ENCODE measurements around the gene ODC1.

ODC1 gene

DNA sequence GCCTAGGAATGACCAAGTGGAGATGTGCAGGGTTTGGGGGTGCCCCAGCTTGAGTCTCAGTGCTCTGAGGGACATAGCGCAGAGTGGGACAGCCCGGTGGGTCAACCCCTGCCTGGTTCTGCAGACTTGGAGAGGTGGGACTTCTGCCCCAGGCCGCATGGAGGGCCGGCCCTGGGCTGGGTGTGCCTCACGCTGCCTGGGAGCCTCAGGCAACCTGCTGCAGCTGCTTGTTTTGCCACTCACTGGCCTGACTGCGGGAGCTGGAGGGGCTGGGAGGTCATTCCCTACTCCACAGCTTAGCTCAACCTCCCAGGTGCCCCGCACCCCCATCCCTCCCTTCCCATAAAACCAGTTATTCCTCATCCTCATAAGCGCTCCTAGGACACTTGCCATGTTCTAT lies 33.1 kb downstream of the ODC1 start:
- DNase-seq (ENCODE audit: low read depth in 2 of 2), result no peak

DNA sequence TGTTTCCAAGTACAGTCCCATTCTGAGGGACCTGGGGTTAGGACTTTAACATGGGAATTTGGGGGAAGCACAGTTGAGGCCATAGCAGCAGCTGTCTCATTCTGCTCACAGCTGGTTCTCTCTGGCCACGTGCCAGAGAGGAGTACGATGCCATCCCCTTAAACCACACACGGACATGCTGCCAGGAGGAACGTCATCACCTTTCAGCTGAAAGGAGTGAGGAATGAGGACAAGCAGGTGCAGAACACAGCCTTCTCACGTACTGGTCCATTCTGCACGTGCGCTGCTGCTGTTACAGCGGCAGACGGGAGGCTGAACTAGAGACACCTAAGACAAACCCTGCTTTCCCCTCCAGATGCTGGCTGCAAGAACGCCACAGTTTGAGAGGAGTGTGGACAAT lies 33.5 kb downstream of the ODC1 start:
- no peak for DNase-seq (ENCODE audit: low read depth in 2 of 2)

DNA sequence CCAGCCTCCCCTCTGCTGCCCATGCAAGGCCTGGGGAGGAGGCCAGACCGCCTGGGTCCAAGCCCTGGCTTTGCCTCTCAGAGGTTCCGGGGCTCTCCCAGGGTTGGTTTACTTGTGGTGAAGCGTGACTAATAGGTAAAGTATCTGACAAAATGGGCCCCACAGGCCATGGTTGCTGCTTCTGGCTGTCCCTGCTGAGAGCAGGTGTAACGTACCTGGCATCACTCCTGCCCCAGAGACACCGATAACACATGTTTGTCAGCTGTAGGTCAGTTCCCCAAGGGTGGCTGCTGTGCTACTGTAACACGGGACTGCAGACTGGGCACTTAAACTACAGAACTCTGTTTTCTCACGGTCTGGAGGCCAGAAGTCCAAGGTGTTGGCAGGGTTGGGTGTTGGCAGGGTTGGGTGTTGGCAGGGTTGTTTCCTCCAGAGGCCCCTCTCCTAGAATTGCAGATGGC lies 34.1 kb downstream of the ODC1 start:
- no peak for DNase-seq (ENCODE audit: low read depth in 2 of 2)

DNA sequence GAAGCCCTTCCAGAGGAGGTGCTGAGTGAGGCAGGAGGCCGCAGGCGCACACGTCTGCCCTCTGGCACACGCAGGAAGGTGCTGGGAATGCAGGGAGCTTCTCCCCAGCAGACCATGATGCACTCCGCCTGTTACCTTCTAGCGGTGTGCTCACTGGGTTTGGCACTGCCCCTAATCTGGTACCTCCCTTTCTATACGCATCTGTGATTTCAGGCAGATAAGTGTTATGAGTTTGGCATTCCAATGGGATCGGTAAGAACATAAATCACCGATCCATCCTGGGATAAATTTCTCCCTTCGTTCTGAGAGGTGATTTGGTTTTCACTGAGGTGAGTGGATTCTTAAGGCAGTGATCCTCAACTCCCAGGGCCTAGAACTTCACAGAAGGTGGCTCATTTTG lies 34.6 kb downstream of the ODC1 start:
- DNase-seq (ENCODE audit: low read depth in 2 of 2), result no peak

DNA sequence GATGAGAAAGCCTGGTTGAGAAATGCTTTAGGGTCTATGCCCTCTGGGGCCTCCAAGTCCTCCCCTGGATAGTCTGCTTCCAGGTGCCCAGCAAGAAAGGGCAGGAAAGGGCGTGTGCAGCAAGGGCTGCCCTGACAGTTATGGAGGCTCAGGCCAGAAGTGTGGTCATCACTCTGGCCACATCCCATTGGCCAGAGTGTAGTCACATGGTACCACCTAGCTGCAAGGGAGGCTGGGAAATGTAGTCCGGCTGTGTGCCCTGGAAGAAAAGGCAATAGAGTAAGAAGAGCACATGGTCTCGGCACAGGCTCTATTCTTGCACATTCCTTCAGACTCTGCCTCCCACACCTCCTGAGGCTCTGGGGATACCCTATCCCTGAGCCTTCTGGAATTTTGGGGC lies 35.7 kb downstream of the ODC1 start:
- DNase-seq (ENCODE audit: low read depth in 2 of 2), result peak in 1 of 2 experiments; percentile 26

DNA sequence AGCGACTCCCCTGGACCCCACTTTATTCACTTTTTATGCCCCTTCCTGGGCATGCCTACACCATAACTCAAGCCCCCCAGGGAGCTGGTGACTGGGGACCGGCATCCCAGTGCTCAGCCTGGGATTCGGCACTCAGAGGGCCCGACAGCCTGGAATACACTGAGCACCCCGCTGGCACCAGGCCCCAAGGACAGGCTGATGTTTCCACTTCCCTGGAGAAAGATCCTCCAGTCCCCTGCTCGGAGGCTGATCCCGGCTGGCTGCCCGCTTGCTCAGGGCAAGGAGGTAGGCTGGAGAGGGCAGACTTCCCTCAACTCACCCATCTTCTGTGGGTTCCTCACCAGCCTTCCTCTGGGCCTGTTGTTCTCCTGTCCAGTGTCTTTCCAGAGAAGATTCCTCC lies 36.6 kb downstream of the ODC1 start:
- no peak for DNase-seq (ENCODE audit: low read depth in 2 of 2)

DNA sequence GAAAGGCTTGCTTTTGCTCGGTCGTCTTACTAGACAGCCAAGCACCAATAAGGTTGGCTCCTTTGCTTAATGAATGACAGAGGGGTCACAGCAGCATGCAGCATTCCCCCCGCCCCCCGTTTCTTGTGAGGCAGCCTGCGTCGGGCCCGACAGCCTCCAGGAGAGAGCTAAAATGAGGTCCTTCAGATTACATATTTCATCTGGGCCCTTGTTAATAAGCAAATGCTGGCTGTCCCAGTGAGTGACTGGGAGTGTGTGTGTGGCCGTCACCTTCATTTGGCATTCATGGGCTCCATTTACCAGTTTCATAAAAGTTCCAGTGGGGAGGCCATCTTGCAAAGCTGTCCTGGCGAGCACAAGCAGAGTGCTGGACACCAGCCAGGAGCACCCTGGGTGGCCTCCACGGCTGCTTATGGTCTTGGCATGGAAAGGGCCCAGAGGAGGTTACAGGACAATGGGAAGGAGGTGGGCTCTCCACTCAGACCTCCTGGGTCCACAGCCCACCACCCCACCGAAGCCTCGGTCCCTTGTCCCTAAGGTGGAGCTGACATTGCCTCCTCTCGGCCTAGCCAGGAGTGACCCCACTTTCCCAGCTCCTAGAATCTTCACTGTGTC lies 37.2 kb downstream of the ODC1 start:
- DNase-seq (ENCODE audit: low read depth in 2 of 2), result no peak

DNA sequence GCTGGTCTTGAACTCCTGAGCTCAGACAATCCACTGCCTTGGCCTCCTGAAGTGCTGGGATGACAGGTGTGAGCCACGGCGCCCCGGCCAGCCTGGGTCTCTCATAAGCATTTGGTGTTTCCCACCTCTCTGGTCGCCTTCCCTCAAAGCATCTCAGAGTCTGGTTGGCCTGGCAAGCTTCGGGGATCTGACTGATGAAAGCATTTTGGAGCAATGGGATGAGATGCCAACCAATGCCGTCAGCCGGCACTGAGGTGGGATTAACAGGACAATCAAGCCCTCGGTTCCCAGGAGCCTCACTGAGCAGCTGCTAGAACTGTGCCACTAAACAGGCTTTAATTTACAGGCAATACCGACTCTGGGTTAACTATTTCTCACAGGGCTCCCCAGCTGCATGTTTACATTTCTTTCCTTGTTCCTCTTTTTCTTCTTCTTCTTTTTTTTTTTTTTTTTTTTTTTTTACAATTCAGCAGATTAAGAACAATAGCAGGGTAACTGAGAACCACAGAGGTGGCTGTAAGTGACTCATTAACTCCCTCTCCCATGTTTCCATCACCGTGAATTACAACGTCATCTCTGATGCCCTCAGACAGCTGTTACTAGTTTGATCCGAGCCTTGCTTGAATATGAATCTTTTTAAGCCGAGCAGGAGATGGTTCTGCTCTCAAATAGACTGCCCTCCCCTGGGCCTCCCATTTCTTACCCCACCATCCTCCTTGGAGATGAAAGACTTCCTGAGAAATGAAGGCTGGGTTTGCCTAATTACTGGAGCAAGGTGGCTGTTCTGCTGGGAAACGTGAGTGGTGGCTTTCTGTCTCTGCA lies 37.9 kb downstream of the ODC1 start:
- no peak for DNase-seq (ENCODE audit: low read depth in 2 of 2)

DNA sequence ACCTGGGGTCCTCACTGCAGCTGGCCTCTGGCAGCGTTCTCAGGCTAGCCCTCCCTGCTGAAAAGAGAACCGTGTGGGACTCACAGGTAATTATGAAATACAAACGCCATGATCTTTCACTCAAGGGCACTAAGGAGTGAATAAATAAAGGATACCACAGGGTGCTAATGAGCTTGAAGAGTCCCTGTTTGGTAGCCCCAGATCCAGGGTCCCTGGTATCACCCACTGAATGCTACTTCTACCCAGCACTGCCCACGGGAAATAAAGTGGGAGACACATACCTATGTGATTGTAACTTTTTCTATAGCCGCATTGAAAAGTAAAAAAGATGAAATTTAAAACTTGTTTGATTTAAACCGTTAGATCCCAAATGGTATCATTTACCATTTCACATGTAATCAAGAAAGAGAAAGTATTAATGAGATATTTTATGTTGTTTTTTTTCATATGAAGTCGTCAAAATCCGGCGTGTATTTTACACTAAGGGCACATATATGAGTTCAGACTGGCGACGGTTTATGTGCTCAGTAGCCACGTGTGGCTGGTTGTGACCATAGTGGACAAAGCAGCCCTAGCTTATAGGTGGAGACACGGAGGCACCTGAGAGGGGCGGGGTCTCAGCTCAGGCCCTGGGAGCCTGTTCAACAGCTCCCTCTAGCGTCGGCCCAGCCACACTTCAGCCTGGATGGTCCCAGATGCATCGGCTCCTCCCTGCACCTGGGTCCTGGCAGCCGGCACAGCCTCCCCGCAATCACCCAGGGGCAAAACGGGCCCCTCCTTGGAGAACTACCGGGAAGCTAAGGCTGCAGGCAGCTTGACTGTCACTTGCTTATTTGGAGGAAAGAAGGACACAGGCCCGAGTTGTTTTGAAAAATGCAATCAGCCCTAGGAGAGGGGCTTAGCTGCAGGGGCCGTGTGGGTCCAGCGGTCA lies 39.2 kb downstream of the ODC1 start:
- peak; percentile 69 to 80 for DNase-seq (ENCODE audit: low read depth in 2 of 2)

DNA sequence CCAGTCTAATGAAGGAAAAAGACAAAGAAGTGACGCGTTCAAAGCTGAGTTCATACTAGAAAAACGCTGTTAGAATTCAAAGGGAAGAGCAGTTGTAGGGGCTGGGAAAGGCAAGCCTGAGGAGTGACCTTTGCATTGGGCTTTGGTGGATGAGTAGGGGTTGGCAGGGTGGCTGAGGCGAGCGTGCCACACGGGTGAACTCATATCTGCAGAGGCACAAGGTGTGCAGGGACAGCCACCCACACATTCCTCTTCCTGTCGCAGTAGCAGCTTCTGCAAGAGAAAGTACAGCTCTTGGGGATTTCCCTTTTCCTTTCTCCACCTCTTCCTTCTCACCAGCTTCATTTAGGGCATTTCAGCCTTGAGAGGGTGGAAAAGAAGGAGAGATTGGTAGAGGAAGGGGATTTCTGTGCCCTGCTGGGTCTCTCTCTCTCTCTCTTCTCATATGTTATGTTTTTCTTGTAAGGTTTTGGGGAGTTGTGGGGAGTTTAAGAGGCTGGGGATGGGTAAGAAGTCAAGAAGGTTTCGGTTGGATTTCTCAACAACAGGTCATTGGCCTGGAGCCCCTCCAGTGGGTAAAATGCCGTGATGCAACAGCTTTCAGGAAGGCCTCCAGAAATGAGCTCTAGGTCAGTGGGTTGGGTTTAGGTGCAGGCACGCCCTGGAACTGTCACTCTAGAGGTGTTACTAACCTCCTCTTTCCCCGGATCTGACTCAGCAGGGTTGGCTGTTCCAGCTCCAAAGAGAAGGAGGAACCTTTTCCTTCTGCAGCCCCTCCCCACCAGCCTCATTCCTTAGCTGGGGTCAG lies 40.1 kb downstream of the ODC1 start:
- DNase-seq (ENCODE audit: low read depth in 2 of 2), result peak; percentile 46 to 63

DNA sequence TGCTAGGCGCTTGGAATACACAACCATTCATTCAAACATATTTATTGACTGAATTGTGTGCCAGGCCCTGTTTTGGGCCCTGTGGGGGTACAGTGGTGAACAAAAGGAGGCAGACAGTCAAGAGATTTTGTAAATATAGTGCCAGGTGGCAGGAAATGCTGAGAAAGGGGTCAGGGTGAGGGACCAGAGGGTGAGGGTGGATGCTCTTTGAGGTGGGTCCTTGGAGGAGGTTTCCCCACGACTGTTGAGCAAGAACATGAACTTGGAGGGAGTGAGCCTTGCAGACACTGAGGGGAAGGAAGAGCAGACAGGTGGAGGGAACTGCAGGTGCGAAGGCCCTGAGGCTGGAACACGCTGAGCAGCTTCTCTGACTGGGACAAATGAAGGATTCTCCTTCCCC lies 40.7 kb downstream of the ODC1 start:
- DNase-seq (ENCODE audit: low read depth in 2 of 2), result no peak

DNA sequence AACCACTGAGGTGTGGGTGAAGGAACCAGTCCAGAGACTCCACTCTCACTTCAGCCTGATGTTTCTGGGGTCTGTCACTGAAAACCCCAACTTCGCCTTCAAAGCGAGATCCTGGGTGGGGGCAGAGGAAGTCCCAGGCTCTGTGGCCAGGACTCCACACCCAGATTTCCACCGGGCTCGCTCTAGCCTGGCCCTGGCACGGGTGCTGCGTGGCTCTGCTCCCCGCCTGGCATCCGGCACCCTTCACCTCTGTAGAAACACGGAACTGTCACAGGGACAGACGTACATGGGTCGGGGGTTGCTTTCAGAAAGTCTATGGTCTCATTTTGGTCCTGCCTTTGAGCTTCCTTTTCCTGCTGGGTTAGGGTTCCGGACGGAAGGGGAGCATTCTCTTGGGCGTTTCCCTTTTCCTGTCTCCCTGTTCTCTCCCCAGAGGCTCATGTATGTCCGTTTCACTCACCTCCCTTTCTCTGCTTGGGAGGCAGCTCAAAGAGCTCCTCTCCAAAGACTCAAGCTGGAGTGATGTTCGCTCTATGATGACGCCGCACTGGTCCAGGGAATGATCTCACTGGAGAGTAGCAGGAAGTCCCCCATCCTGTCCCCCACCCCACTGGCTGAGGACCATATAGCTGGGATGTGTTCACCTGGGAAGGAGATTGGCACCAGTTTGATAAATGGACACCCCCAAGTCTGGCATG lies 41.5 kb downstream of the ODC1 start:
- DNase-seq (ENCODE audit: low read depth in 2 of 2), result no peak

DNA sequence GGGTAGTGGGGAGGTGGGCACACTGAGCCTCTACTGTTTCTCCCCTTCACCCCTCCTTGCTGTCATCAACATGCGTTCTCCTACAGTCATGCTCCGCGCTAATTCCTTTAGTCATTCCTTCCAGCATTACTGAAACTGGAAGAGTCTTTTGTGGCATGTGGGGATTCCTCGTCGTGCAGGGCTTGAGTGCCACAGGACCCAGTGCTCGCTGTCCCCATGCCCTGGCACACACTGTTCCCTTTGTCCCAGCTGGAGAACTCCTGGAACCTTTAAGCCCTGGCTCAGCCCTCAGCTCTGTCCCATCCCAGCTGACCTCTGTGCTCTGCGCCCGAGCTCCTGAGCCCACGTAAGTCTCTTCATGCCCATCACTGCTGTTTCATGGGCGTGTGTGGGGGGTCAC lies 42.1 kb downstream of the ODC1 start:
- DNase-seq (ENCODE audit: low read depth in 2 of 2), result no peak

DNA sequence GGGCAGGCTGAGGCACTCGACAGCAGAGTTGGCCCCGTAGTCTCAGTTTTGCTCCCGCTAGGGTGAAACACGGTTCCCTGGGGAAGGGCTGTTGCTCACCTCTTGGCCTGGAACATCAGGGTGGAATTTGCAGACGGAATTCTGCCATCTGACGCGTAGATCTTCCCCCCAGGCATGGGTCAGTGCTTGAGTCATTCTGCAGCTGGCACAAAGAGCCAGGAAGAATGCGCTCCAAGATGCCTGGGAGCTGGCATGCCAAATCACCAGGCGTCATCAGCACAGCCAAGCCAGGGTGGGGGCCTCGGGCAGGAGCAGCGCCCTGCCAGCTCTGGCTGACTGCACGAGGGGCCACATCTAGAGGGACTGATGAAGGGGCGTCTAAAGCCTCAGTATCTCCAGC lies 42.7 kb downstream of the ODC1 start:
- no peak for DNase-seq (ENCODE audit: low read depth in 2 of 2)

DNA sequence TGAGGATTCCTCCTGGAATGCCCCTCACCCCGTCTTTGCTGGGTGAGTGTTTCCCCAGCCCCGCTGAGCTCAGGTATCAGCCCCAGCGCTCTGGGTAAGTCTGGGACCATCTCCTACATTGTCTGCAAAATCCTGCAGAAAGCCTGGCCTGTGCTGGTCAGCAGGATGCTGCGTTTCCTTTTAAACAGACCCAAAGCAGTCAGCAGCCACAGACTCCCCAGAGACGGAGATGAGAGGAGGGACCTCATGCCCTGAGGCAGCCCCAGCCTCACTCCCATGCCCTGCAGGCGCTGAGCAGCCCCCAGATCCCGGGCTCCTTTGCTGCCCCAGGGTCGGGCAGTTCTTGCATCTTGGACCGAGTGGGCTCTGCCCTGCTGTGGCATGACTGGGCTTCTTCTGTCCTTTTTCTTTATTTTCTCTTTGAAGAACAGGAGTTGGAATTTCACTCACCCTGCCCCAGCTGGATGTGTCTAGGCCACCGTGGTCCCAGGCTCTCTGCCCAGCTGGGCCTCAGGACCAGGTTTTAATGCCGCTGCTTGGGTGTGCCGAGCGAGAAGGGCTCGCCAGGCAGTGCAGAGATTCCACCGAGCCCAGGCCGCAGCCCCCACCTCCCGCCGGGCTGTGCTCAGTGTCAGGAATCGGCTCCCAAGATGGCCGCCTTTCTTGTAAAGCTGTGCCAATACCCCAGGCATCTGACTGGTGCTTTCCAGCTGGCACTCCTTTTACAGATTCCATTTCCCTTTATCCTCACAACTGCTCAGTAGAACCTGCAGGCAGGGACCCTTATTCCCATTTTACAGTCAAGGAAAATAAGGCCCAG lies 43.6 kb downstream of the ODC1 start:
- no peak for DNase-seq (ENCODE audit: low read depth in 2 of 2)

DNA sequence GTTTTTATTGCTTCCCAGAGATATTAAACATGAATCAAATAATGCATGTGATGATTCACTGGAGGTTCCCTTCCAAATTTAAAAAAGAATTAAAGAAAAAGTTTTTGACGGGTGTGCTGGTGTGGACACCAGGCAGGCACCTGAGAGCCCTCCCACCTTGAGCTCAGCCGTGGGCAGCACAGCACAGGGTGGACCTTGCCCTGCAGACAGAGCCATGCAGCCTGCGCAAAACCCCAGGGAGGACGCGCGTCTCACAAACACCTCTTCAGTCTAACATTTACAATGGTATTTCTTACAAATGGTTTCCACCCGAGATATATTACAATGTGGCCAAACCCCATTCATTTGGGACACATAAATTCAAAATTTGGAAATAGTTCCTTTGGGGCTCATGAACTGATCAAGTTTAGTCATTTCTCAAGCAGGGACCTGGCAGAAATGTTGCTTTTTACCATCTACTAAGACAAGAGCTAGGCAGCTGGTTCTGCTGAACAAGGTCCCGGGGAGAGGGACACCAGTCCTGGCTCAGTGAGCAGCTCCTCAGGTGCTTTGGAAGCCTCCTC lies 45.4 kb downstream of the ODC1 start:
- DNase-seq (ENCODE audit: low read depth in 2 of 2), result no peak

DNA sequence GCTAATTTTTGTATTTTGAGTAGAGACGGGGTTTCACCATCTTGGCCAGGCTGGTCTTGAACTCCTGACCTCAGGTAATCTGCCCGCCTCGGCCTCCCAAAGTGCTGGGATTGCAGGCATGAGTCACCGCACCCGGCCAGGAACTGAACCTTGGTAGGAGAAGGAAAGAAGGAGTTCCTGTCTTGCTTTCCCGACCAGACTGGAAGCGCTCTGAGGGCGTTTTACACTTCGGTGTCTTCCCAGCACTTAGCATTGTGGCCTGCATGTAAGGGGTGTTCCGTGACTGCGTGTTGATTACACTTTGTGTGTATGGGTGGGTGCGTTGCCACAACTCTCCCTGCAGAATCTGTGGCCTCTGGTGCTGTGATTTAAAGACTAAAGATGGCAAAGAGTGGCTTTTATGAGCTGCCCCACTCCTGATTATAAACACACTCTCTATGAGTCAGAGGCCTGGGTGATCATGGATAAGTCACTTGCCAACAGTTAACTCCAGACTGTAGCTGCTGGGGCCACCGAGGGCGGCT lies 46.0 kb downstream of the ODC1 start:
- no peak for DNase-seq (ENCODE audit: low read depth in 2 of 2)

DNA sequence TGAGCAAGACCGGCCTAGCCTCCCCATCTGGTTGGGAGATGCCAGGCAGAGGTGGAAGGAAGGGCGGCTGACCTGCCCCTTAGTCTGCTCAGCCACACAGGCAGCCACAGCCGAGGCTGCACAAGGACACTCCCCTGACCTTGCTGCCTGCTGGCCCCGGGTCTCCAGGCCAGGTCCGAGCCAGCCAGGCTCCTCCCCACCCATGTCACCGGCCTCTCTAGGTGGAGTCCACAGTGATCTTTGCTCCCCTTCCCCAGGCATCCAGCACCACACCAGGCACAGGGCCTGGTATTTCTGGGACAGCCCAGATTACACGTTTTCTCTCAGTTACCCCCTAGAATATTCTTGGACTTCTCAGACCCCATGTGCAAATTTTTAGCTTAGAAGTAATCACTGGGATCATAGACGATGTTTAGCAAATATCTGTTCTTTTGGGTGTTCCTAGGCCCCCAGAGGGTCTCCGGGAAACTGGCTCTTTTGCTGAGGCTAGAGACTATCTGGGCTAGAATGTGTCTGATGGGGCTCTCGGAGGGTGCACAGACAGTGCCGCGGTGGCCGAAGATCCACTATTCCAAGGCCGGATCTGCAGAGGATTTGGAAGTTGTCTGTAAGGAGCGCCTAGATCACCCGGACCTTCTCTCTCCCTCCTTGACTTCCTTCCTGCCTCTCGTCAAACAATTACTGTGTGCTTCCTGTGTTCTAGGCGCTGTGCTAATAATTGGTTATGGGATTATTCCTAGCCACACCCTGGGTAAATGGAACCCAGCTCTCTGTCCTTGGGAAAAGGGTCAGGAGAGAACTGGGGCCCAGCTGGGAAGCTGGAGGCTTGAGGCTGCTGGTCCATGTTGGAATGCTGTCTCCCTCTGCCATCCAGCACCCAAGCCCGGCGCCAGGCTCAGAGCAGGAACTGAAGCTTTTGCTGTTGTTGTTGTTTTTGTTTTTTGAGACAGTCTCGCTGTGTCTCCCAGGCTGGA lies 46.9 kb downstream of the ODC1 start:
- no peak for DNase-seq (ENCODE audit: low read depth in 2 of 2)
